B cell (primary cell): ENCODE results near the gene TRAPPC2.

Experiments
- EZH2 ChIP-seq: IDR thresholded peaks from 2 replicates; pipeline ENCODE4 v1.6.1; 2012; ENCODE audit warnings: borderline replicate concordance, low read depth, mild to moderate bottlenecking, moderate library complexity, low read length; ENCODE audit not compliant: insufficient read depth, poor library complexity, severe bottlenecking
- TF ChIP-seq, protein P1 (sequence below): fragments of 200-600 bp; IDR thresholded peaks from one replicate; pipeline ENCODE4 v1.8.0; 2022; ENCODE audit warnings: antibody characterized with exemption, mild to moderate bottlenecking

DNA sequence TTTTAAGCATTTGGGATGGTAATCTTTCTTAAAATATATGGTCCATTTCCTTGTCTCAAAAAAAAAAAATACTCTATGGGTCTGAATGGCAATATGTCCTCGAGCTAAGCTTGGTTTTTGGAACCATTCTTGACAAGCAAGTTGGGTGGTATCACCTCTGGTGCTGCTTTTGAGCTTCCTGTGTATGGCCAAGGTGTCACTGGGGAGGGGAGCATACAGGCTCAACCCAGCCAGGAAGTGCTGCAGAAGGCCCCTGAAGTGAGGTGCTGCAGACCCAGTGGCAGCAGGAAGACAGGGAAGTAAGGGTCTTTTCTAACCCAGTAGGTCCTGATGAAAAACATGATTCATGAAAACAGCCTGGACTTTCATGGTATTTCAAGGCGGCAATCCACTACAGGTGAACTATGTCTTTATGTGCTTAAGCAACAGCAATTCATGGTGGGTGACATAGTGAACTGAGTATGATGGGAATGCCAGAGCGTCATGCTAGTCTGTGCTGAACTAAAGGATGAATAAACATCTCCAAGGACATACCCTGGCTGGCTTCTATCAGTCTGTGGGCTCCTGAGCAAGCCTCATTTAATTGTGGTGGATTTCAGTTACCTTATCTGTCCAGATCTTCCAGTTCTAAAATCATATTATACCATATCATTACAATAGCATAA lies 15.1 kb downstream of the TRAPPC2 start:
- TF ChIP-seq, protein P1, sequence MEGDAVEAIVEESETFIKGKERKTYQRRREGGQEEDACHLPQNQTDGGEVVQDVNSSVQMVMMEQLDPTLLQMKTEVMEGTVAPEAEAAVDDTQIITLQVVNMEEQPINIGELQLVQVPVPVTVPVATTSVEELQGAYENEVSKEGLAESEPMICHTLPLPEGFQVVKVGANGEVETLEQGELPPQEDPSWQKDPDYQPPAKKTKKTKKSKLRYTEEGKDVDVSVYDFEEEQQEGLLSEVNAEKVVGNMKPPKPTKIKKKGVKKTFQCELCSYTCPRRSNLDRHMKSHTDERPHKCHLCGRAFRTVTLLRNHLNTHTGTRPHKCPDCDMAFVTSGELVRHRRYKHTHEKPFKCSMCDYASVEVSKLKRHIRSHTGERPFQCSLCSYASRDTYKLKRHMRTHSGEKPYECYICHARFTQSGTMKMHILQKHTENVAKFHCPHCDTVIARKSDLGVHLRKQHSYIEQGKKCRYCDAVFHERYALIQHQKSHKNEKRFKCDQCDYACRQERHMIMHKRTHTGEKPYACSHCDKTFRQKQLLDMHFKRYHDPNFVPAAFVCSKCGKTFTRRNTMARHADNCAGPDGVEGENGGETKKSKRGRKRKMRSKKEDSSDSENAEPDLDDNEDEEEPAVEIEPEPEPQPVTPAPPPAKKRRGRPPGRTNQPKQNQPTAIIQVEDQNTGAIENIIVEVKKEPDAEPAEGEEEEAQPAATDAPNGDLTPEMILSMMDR, result no peak
- TF ChIP-seq EZH2, result no peak
